ENCODE data around the gene UPB1.

UPB1 gene

DNA sequence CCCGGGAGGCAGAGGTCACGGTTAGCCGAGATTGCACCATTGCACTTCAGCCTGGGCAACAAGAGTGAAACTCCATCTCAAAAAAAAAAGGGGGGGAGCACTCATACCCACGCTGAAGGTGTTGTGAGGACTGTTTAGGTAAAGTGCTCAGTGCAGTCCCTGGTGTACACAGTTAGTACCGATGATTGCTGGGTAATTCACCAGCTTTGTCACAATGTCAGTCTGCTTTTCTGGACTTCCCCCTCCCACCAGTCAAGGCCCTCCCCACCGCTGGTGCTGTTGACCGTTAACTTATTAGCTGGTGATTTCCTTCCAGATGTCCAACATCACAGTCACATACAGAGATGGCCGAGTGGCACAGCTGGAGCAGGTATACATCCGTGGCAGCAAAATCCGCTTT is 72.5 kb downstream of the UPB1 start:
- FAIRE-seq: no peak

DNA sequence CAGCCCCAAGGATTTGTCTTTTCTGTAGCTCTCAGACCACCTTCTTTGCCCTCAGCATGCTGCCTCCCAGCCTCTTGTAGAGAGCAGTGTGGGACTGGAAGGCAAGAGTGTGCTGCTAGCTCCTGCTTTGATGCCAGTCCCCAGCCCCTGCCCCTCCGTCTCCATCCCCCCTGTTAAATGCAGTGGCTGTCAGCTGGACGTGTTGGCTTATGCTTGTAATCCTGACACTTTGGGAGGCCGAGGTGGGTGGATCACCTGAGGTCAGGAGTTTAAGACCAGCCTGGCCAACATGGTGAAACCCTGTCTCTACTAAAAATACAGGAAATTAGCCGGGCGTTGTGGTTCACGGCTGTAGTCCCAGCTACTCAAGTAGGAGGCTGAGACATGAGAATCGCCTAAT is 76.1 kb downstream of the UPB1 start:
- FAIRE-seq: no peak

DNA sequence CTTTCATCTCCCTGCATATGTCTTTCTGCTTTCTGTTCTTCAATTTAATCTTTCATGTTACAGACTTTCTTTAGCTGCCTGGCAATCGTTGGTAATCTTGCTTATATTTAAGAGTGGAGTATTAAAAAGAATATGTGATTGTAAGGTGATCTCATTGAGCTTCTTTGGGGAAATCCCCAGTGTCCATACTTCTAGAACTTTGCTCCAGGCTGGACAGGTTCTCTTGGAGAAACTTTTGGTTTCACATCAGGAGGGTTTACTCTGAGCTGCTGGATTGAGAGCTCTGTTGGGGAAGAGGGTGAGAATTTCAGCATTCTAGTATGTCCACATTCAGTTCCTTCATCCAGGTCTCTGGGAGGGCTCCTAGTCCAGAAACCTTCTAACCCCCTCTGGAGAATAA is 81.6 kb downstream of the UPB1 start:
- FAIRE-seq: no peak

Data from islet of Langerhans (tissue), 1 donor.